BJ (cell line): ENCODE measurements around the gene VRK2. TPM values are rescaled to one million over a fixed set of nuclear protein-coding genes. Genes with fewer than 3 reads are reported as not detected.

Experiments used
- CTCF ChIA-PET: fragments of 350-600 bp; formaldehyde crosslinking; extraction: SDS; loops from one replicate; lab custom pipeline; 2021; ENCODE audit warnings: antibody characterized with exemption, inconsistent platforms; lab: Yijun Ruan, JAX
- POLR2A ChIA-PET: fragments of 300-600 bp; sonication (Branson Sonifier 250); formaldehyde crosslinking; extraction: SDS; loops from one replicate; lab custom pipeline; 2021; ENCODE audit warnings: antibody characterized with exemption; lab: Charles Lee
- DNase-seq: peaks from one replicate; pipeline ENCODE4 v3.0.0-alpha.2; 2011; ENCODE audit warnings: low read depth
- H3K27me3 ChIP-seq: 2 replicates; pipeline ENCODE4 v1.6.0; 2011; ENCODE audit warnings: low read length; ENCODE audit not compliant: control insufficient read depth, insufficient read depth
- H3K36me3 ChIP-seq: 2 replicates; pipeline ENCODE4 v1.5.1; 2011; ENCODE audit warnings: low read length; ENCODE audit not compliant: control insufficient read depth, insufficient read depth
- H3K4me3 ChIP-seq: 2 replicates; pipeline ENCODE4 v1.5.1; 2011; ENCODE audit warnings: low read depth, mild to moderate bottlenecking, control low read depth, low read length
- CTCF ChIP-seq: IDR thresholded peaks from 2 replicates; pipeline ENCODE4 v1.5.1; 2011; ENCODE audit warnings: low read depth, mild to moderate bottlenecking, control low read depth, inconsistent platforms, low read length, moderate library complexity; ENCODE audit not compliant: insufficient read depth
- polyA plus RNA-seq: library from polyadenylated mRNA; depleted of rRNA; stranded (reverse); fragments of >200 nt; gene quantifications from 2 replicates; pipeline ENCODE4 v1.2.3, GENCODE V29; 2011

Gene VRK2
- polyA plus RNA-seq, 1 experiment, result 11.9 TPM

GRCh38 chr2:58033530-58033929 is 13.1 kb upstream of the VRK2 start:
- CTCF ChIA-PET, result interaction anchor here (1.3 kb wide), 1 partner anchor 45 kb away, joined by 3 read pairs; no protein-coding TSS in a partner anchor
- no peak for TF ChIP-seq CTCF
- no peak for DNase-seq
- POLR2A ChIA-PET, result no interaction called here
- H3K4me3 ChIP-seq, result no peak overlapping the region
- H3K27me3 ChIP-seq, result no peaks in the 10 kb centered on the region
- no peaks in the 10 kb centered on the region for H3K36me3 ChIP-seq

- DNase-seq, result no peak
- TF ChIP-seq CTCF, result no peak
- Histone ChIP-seq H3K27me3 (no peaks in the 10 kb centered on the region), H3K4me3 (no peak overlapping the region), H3K36me3 (no peaks in the 10 kb centered on the region)
- CTCF ChIA-PET, result no interaction called here
- POLR2A ChIA-PET, result no interaction called here
These were observed 11.3 kb upstream of the VRK2 start for GRCh38 chr2:58035352-58035751.

- no peaks in the 10 kb centered on the region for H3K27me3 ChIP-seq
- no peak overlapping the region for H3K4me3 ChIP-seq
- no peak for DNase-seq
- POLR2A ChIA-PET, result no interaction called here
- CTCF ChIA-PET, result no interaction called here
- TF ChIP-seq CTCF, result no peak
- H3K36me3 ChIP-seq, result no peaks in the 10 kb centered on the region
These were observed 7.4 kb upstream of the VRK2 start for GRCh38 chr2:58039170-58039611.

- Histone ChIP-seq H3K36me3 (no peaks in the 10 kb centered on the region), H3K27me3 (no peaks in the 10 kb centered on the region), H3K4me3 (no peak overlapping the region)
- ChIA-PET CTCF (no interaction called here), POLR2A (interaction anchor here (0.7 to 1.3 kb wide), 2 partner anchors 10 to 12 kb away, joined by 3 to 6 read pairs; no protein-coding TSS in a partner anchor)
- TF ChIP-seq CTCF, result no peak
- DNase-seq, result no peak
These were observed 4.1 kb upstream of the VRK2 start for GRCh38 chr2:58042486-58042970.

GRCh38 chr2:58044145-58044544 is 2.5 kb upstream of the VRK2 start:
- CTCF ChIA-PET, result no interaction called here

More at GRCh38 chr2:58044145-58044544, 2.5 kb upstream of the VRK2 start:
- Histone ChIP-seq H3K4me3 (no peak overlapping the region), H3K36me3 (no peaks in the 10 kb centered on the region), H3K27me3 (no peaks in the 10 kb centered on the region)
- POLR2A ChIA-PET, result no interaction called here
- TF ChIP-seq CTCF, result no peak
- DNase-seq, result no peak
